Activated CD8-positive, alpha-beta memory T cell treated with anti-CD3 and anti-CD28 coated beads for 36 hours (primary cell): ENCODE results near the gene MAGI1. TPM values are rescaled to one million over a fixed set of nuclear protein-coding genes. Genes with fewer than 3 reads are reported as not detected.

Experiments
- CTCF ChIA-PET: fragments of 350-600 bp; sonication (Branson Sonifier 250); formaldehyde crosslinking; loops from one replicate; lab custom pipeline; 2021; ENCODE audit warnings: antibody characterized with exemption; lab: Charles Lee
- POLR2A ChIA-PET: fragments of 350-600 bp; sonication (Branson Sonifier 250); formaldehyde crosslinking; loops from one replicate; lab custom pipeline; 2021; ENCODE audit warnings: antibody characterized with exemption; lab: Charles Lee
- total RNA-seq, 2 experiments: library from RNA; stranded (reverse); gene quantifications; one replicate each; pipeline ENCODE4 v1.2.3, GENCODE V29; 2021

The MAGI1 gene
- total RNA-seq, 2 experiments from 2014 or later = 0.38 to 0.53 TPM

- CTCF ChIA-PET = no interaction called here
Observed at GRCh38 chr3:66017591-66017990, 21.1 kb downstream of the MAGI1 start.

GRCh38 chr3:66017084-66017483, 21.6 kb downstream of the MAGI1 start:
- ChIA-PET POLR2A (no interaction called here), CTCF (no interaction called here)

More at GRCh38 chr3:66017591-66017990, 21.1 kb downstream of the MAGI1 start:
- POLR2A ChIA-PET = no interaction called here

- POLR2A ChIA-PET = no interaction called here
- CTCF ChIA-PET = no interaction called here
Observed at GRCh38 chr3:66015841-66016240, 22.9 kb downstream of the MAGI1 start.

GRCh38 chr3:66014651-66015050, 24.1 kb downstream of the MAGI1 start:
- ChIA-PET POLR2A (no interaction called here), CTCF (no interaction called here)

- POLR2A ChIA-PET = no interaction called here
- CTCF ChIA-PET = no interaction called here
Observed at GRCh38 chr3:66014056-66014455, 24.7 kb downstream of the MAGI1 start.

- CTCF ChIA-PET = no interaction called here
- POLR2A ChIA-PET = no interaction called here
Observed at GRCh38 chr3:66012711-66013110, 26.0 kb downstream of the MAGI1 start.

GRCh38 chr3:66010739-66011655, 27.7 kb downstream of the MAGI1 start:
- POLR2A ChIA-PET = no interaction called here
- CTCF ChIA-PET = no interaction called here

- ChIA-PET POLR2A (no interaction called here), CTCF (no interaction called here)
Observed at GRCh38 chr3:66010348-66010738, 28.4 kb downstream of the MAGI1 start.

- ChIA-PET CTCF (no interaction called here), POLR2A (no interaction called here)
Observed at GRCh38 chr3:66004244-66004643, 34.5 kb downstream of the MAGI1 start.

- CTCF ChIA-PET = no interaction called here
- POLR2A ChIA-PET = no interaction called here
Observed at GRCh38 chr3:66001626-66002025, 37.1 kb downstream of the MAGI1 start.

- ChIA-PET CTCF (no interaction called here), POLR2A (no interaction called here)
Observed at GRCh38 chr3:66000506-66000905, 38.2 kb downstream of the MAGI1 start.

GRCh38 chr3:65999606-66000005, 39.1 kb downstream of the MAGI1 start:
- ChIA-PET CTCF (no interaction called here), POLR2A (no interaction called here)

- POLR2A ChIA-PET = no interaction called here
- CTCF ChIA-PET = no interaction called here
Observed at GRCh38 chr3:65996589-65996988, 42.1 kb downstream of the MAGI1 start.

GRCh38 chr3:65995515-65995914, 43.2 kb downstream of the MAGI1 start:
- ChIA-PET CTCF (no interaction called here), POLR2A (no interaction called here)

- POLR2A ChIA-PET = no interaction called here
- CTCF ChIA-PET = no interaction called here
Observed at GRCh38 chr3:65995030-65995429, 43.7 kb downstream of the MAGI1 start.

- ChIA-PET CTCF (no interaction called here), POLR2A (no interaction called here)
Observed at GRCh38 chr3:65993134-65993900, 45.4 kb downstream of the MAGI1 start.

- POLR2A ChIA-PET = no interaction called here
- CTCF ChIA-PET = no interaction called here
Observed at GRCh38 chr3:65992106-65992505, 46.6 kb downstream of the MAGI1 start.

GRCh38 chr3:65988411-65989180, 50.1 kb downstream of the MAGI1 start:
- ChIA-PET CTCF (no interaction called here), POLR2A (interaction anchor here (0.6 kb wide), 1 partner anchor 853 kb away, joined by 3 read pairs; no protein-coding TSS in a partner anchor)

GRCh38 chr3:65986285-65986684, 52.4 kb downstream of the MAGI1 start:
- POLR2A ChIA-PET = no interaction called here
- CTCF ChIA-PET = no interaction called here

GRCh38 chr3:65984975-65985374, 53.7 kb downstream of the MAGI1 start:
- ChIA-PET POLR2A (no interaction called here), CTCF (no interaction called here)
